Neural progenitor cell (in vitro differentiated cells): Measurements from ENCODE around the gene HS6ST3. TPM values are rescaled to one million over a fixed set of nuclear protein-coding genes. Genes with fewer than 3 reads are reported as not detected.

Source experiments
- DNase-seq: peaks from one replicate; pipeline ENCODE4 v3.0.0-alpha.2; 2016; ENCODE audit warnings: low spot score
- H2AFZ ChIP-seq: fragments of 200-600 bp; sonication (generic); replicated peaks from 2 replicates; pipeline ENCODE4 v1.6.1; 2016; ENCODE audit warnings: antibody characterized with exemption
- H3F3A ChIP-seq: fragments of 200-600 bp; sonication (generic); 2 replicates; pipeline ENCODE4 v1.6.1; 2016; ENCODE audit warnings: antibody characterized with exemption, low read depth
- H3K27ac ChIP-seq: fragments of 200-600 bp; sonication (generic); 2 replicates; pipeline ENCODE4 v1.5.1; 2016; ENCODE audit warnings: mild to moderate bottlenecking
- H3K27me3 ChIP-seq: fragments of 200-600 bp; sonication (generic); 2 replicates; pipeline ENCODE4 v1.6.1; 2016; ENCODE audit warnings: mild to moderate bottlenecking, moderate library complexity
- H3K36me3 ChIP-seq: fragments of 200-600 bp; sonication (generic); 2 replicates; pipeline ENCODE4 v1.5.1; 2016
- H3K4me1 ChIP-seq: fragments of 200-600 bp; sonication (generic); 2 replicates; pipeline ENCODE4 v1.6.1; 2016; ENCODE audit warnings: mixed run types
- H3K4me2 ChIP-seq: fragments of 200-600 bp; sonication (generic); 2 replicates; pipeline ENCODE4 v1.6.1; 2016
- H3K4me3 ChIP-seq: fragments of 200-600 bp; sonication (generic); 2 replicates; pipeline ENCODE4 v1.5.1; 2016
- H3K79me2 ChIP-seq: fragments of 200-600 bp; sonication (generic); 2 replicates; pipeline ENCODE4 v1.6.1; 2016; ENCODE audit warnings: low read depth
- H3K9ac ChIP-seq: fragments of 200-600 bp; sonication (generic); 2 replicates; pipeline ENCODE4 v1.6.1; 2016
- H3K9me3 ChIP-seq: fragments of 200-600 bp; sonication (generic); 2 replicates; pipeline ENCODE4 v1.5.1; 2016; ENCODE audit warnings: low read depth
- H4K20me1 ChIP-seq: fragments of 200-600 bp; sonication (generic); 2 replicates; pipeline ENCODE4 v1.6.1; 2016; ENCODE audit warnings: low read depth
- H3K27ac Mint-ChIP-seq: 3 replicates; pipeline ENCODE4 v1.8.0; 2021; ENCODE audit warnings: mixed read lengths
- H3K27me3 Mint-ChIP-seq: 2 replicates; pipeline ENCODE4 v1.8.0; 2022; ENCODE audit warnings: low read depth, mild to moderate bottlenecking, inconsistent platforms, moderate library complexity, mixed read lengths; ENCODE audit not compliant: insufficient read depth
- H3K36me3 Mint-ChIP-seq: 3 replicates; pipeline ENCODE4 v1.8.0; 2021; ENCODE audit warnings: mixed read lengths
- H3K4me1 Mint-ChIP-seq: 3 replicates; pipeline ENCODE4 v1.8.0; 2021; ENCODE audit warnings: mixed read lengths
- H3K4me3 Mint-ChIP-seq: 3 replicates; pipeline ENCODE4 v1.8.0; 2021; ENCODE audit warnings: mild to moderate bottlenecking, moderate library complexity, mixed read lengths
- H3K9me3 Mint-ChIP-seq: 3 replicates; pipeline ENCODE4 v1.8.0; 2020; ENCODE audit warnings: mixed read lengths
- CTCF ChIP-seq: fragments of 200-600 bp; sonication (generic); IDR thresholded peaks from 2 replicates; pipeline ENCODE4 v1.5.1; 2017; ENCODE audit warnings: antibody characterized with exemption, mild to moderate bottlenecking
- EZH2 ChIP-seq: fragments of 200-600 bp; sonication (generic); IDR thresholded peaks from 2 replicates; pipeline ENCODE4 v1.6.1; 2017; ENCODE audit warnings: antibody characterized with exemption, mild to moderate bottlenecking, moderate library complexity
- EZH2phosphoT487 ChIP-seq: fragments of 200-600 bp; sonication (generic); IDR thresholded peaks from 2 replicates; pipeline ENCODE4 v1.6.1; 2017; ENCODE audit warnings: antibody characterized with exemption
- total RNA-seq: library from RNA; depleted of rRNA; stranded (reverse); fragments of >200 nt; gene quantifications from 2 replicates; pipeline ENCODE4 v1.2.3, GENCODE V29; 2015; ENCODE audit warnings: low replicate concordance

Gene HS6ST3
- total RNA-seq, 1 donor from 2014 or later, result 0.39 TPM

- Histone ChIP-seq H3K9ac (no peak overlapping the region), H3K27me3 (no peaks in the 10 kb centered on the region), H2AFZ (peak overlapping the region; percentile 97), H3F3A (peaks cover 5% of the 10 kb centered on the region), H4K20me1 (no peaks in the 10 kb centered on the region), H3K27ac (no peak overlapping the region), H3K4me1 (peaks cover 8% of the 10 kb centered on the region), H3K4me2 (no peak overlapping the region), H3K36me3 (no peaks in the 10 kb centered on the region), H3K79me2 (no peaks in the 10 kb centered on the region), H3K4me3 (no peak overlapping the region), H3K9me3 (no peaks in the 10 kb centered on the region)
- H3K27ac Mint-ChIP-seq, result no peak overlapping the region
- no peaks in the 10 kb centered on the region for H3K4me1 Mint-ChIP-seq
- DNase-seq, result no peak
- no peaks in the 10 kb centered on the region for H3K36me3 Mint-ChIP-seq
- H3K9me3 Mint-ChIP-seq, result no peaks in the 10 kb centered on the region
- H3K27me3 Mint-ChIP-seq, result no peaks in the 10 kb centered on the region
- H3K4me3 Mint-ChIP-seq, result no peak overlapping the region
- TF ChIP-seq EZH2phosphoT487 (no peak), EZH2 (no peak), CTCF (no peak)
These were observed 205.3 kb downstream of the HS6ST3 start for GRCh38 chr13:96294930-96295881.

GRCh38 chr13:96297360-96297759, 207.5 kb downstream of the HS6ST3 start:
- no peaks in the 10 kb centered on the region for H3K4me1 Mint-ChIP-seq
- DNase-seq, result peak; percentile 13

GRCh38 chr13:96299235-96299634, 209.3 kb downstream of the HS6ST3 start:
- Mint-ChIP-seq H3K4me1 (no peaks in the 10 kb centered on the region), H3K36me3 (no peaks in the 10 kb centered on the region), H3K27me3 (no peaks in the 10 kb centered on the region), H3K9me3 (no peaks in the 10 kb centered on the region), H3K27ac (no peak overlapping the region), H3K4me3 (no peak overlapping the region)
- Histone ChIP-seq H2AFZ (no peak overlapping the region), H3K27ac (no peak overlapping the region), H3K4me1 (peaks cover 8% of the 10 kb centered on the region), H3K27me3 (no peaks in the 10 kb centered on the region), H3K4me2 (no peak overlapping the region), H4K20me1 (no peaks in the 10 kb centered on the region), H3K9me3 (no peaks in the 10 kb centered on the region), H3F3A (peaks cover 5% of the 10 kb centered on the region), H3K36me3 (no peaks in the 10 kb centered on the region), H3K4me3 (no peak overlapping the region), H3K79me2 (no peaks in the 10 kb centered on the region), H3K9ac (no peak overlapping the region)
- DNase-seq, result no peak
- TF ChIP-seq CTCF, result no peak
- TF ChIP-seq EZH2phosphoT487, result no peak
- TF ChIP-seq EZH2, result no peak

More at GRCh38 chr13:96297360-96297759, 207.5 kb downstream of the HS6ST3 start:
- H3K27me3 ChIP-seq, result no peaks in the 10 kb centered on the region
- no peak overlapping the region for H3K27ac ChIP-seq
- no peaks in the 10 kb centered on the region for H3K36me3 Mint-ChIP-seq
- H4K20me1 ChIP-seq, result no peaks in the 10 kb centered on the region
- no peak overlapping the region for H3K9ac ChIP-seq
- no peak overlapping the region for H3K27ac Mint-ChIP-seq
- no peak overlapping the region for H3K4me3 Mint-ChIP-seq
- H3K27me3 Mint-ChIP-seq, result no peaks in the 10 kb centered on the region
- TF ChIP-seq EZH2, result no peak
- no peak for TF ChIP-seq EZH2phosphoT487
- no peak for TF ChIP-seq CTCF
- H3K79me2 ChIP-seq, result no peaks in the 10 kb centered on the region
- no peaks in the 10 kb centered on the region for H3K9me3 Mint-ChIP-seq
- H3F3A ChIP-seq, result peaks cover 5% of the 10 kb centered on the region
- no peaks in the 10 kb centered on the region for H3K9me3 ChIP-seq
- peaks cover 8% of the 10 kb centered on the region for H3K4me1 ChIP-seq
- no peak overlapping the region for H2AFZ ChIP-seq
- no peaks in the 10 kb centered on the region for H3K36me3 ChIP-seq
- no peak overlapping the region for H3K4me3 ChIP-seq
- H3K4me2 ChIP-seq, result no peak overlapping the region
